HepG2 (cell line): ENCODE measurements around the gene MAPK6. TPM values are rescaled to one million over a fixed set of nuclear protein-coding genes. Genes with fewer than 3 reads are reported as not detected.

Experiments used
- ATAC-seq: fragments of 200-7000 bp; cut with Tn5 transposase; 3 replicates; pipeline ENCODE4 v1.9.1; 2020; ENCODE audit warnings: mild to moderate bottlenecking, moderate library complexity
- BruUV-seq: library from RNA; stranded (reverse); fragments of 400-500 nt; replicated peaks from 2 replicates; lab custom pipeline; 2021; lab: Mats Ljungman, UMichigan
- CTCF ChIA-PET: fragments of 300-600 bp; formaldehyde crosslinking; extraction: SDS; loops from one replicate; lab custom pipeline; 2021; ENCODE audit warnings: low total read pairs, inconsistent platforms, low intra/inter-chr PET ratio; lab: Yijun Ruan, JAX
- POLR2A ChIA-PET: fragments of 350-600 bp; sonication (Branson Sonifier 250); formaldehyde crosslinking; loops from one replicate; lab custom pipeline; 2020; ENCODE audit warnings: antibody characterized with exemption, inconsistent platforms; lab: Yijun Ruan, JAX
- DNase-seq: peaks from one replicate; pipeline ENCODE4 v3.0.0-alpha.2; 2015; ENCODE audit warnings: low spot score
- FAIRE-seq: peaks from 3 replicates; lab custom pipeline; 2011; peaks lifted over from hg19 to GRCh38; lab: Jason Lieb, UNC
- H2AFZ ChIP-seq: one replicate; pipeline ENCODE4 v1.6.1; 2011; ENCODE audit warnings: low read length, inconsistent platforms
- H3K27ac ChIP-seq: fragments of 300-600 bp; 3 replicates; pipeline ENCODE4 v1.8.0; 2011; ENCODE audit warnings: mixed run types, mild to moderate bottlenecking, mixed read lengths, low read length, inconsistent platforms; ENCODE audit not compliant: insufficient read depth; ENCODE audit errors: extremely low read length
- H3K27me3 ChIP-seq, 2 experiments: fragments of 200-600 bp in 1 of 2; 2 replicates in 1 of 2; 3 replicates in 1 of 2; pipeline versions ENCODE4 v1.6.0 to v1.8.0; 2011; ENCODE audit warnings: low read length in 2 of 2, mild to moderate bottlenecking in 2 of 2, moderate library complexity in 2 of 2, inconsistent platforms in 1 of 2; ENCODE audit not compliant: insufficient read depth in 2 of 2, control insufficient read depth in 1 of 2
- H3K36me3 ChIP-seq, 2 experiments: fragments of 200-600 bp in 1 of 2; replicated peaks in 1 of 2; 2 replicates in 1 of 2; 3 replicates in 1 of 2; pipeline versions ENCODE4 v1.5.1 to v1.8.0; 2011; ENCODE audit warnings: low read length in 2 of 2, inconsistent platforms in 1 of 2; ENCODE audit not compliant: insufficient read depth in 2 of 2, control insufficient read depth in 1 of 2
- H3K4me1 ChIP-seq: 2 replicates; pipeline ENCODE4 v1.5.1; 2012; ENCODE audit warnings: low read length, inconsistent platforms; ENCODE audit not compliant: insufficient read depth
- H3K4me2 ChIP-seq: 2 replicates; pipeline ENCODE4 v1.6.0; 2011; ENCODE audit warnings: low read depth, low read length, inconsistent platforms
- H3K4me3 ChIP-seq, 3 experiments: fragments of 200-600 bp in 1 of 3; sonication (generic), shearing (Covaris generic) in 1 of 3; replicated peaks in 1 of 3; 2 replicates each; pipeline ENCODE4 v1.5.1; 2011 to 2016; ENCODE audit warnings: low read length in 3 of 3, inconsistent platforms in 2 of 3, low read depth in 2 of 3, mild to moderate bottlenecking in 2 of 3, control low read depth in 1 of 3, mixed read lengths in 1 of 3; ENCODE audit not compliant: insufficient read depth in 1 of 3
- H3K79me2 ChIP-seq: one replicate; pipeline ENCODE4 v1.6.1; 2011; ENCODE audit warnings: low read length, inconsistent platforms; ENCODE audit not compliant: insufficient read depth
- H3K9ac ChIP-seq: 2 replicates; pipeline ENCODE4 v1.6.0; 2011; ENCODE audit warnings: mild to moderate bottlenecking, low read depth, low read length, inconsistent platforms; ENCODE audit not compliant: insufficient read depth
- H3K9me3 ChIP-seq: 2 replicates; pipeline ENCODE4 v1.5.1; 2012; ENCODE audit warnings: mild to moderate bottlenecking, low read length
- H4K20me1 ChIP-seq: 2 replicates; pipeline ENCODE4 v1.6.0; 2011; ENCODE audit warnings: inconsistent platforms, mild to moderate bottlenecking, low read length, moderate library complexity; ENCODE audit not compliant: insufficient read depth
- ATF1 ChIP-seq: IDR thresholded peaks from 2 replicates; pipeline ENCODE4 v1.6.1; 2016; ENCODE audit warnings: mild to moderate bottlenecking, control low read depth
- MXI1 ChIP-seq: IDR thresholded peaks from 3 replicates; pipeline ENCODE4 v1.6.1; 2012; ENCODE audit warnings: low read depth, low read length, inconsistent platforms, borderline replicate concordance
- PHF21A ChIP-seq: sonication (generic); formaldehyde crosslinking; IDR thresholded peaks from 2 replicates; pipeline ENCODE4 v1.5.0; 2020; ENCODE audit warnings: mild to moderate bottlenecking, missing genetic modification reagents
- PITX1 ChIP-seq: sonication (generic); formaldehyde crosslinking; IDR thresholded peaks from 2 replicates; pipeline ENCODE4 v1.5.1; 2020; ENCODE audit warnings: mild to moderate bottlenecking, missing genetic modification reagents
- RBFOX2 ChIP-seq: fragments of 200-400 bp; formaldehyde crosslinking; IDR thresholded peaks from 2 replicates; pipeline ENCODE4 v1.6.1; 2017; ENCODE audit warnings: low read depth, mild to moderate bottlenecking, low read length
- SP4 ChIP-seq: sonication (generic); formaldehyde crosslinking; IDR thresholded peaks from 2 replicates; pipeline ENCODE4 v1.8.1; 2023; ENCODE audit warnings: mild to moderate bottlenecking, missing genetic modification reagents
- TEAD3 ChIP-seq: optimal IDR thresholded peaks from 2 replicates; pipeline ENCODE3; 2016; ENCODE audit warnings: borderline replicate concordance
- ZBTB21 ChIP-seq: sonication (generic); formaldehyde crosslinking; IDR thresholded peaks from 2 replicates; pipeline ENCODE4 v1.4.0; 2020; ENCODE audit warnings: missing genetic modification reagents
- ZNF256 ChIP-seq: sonication (generic); formaldehyde crosslinking; conservative IDR thresholded peaks from 2 replicates; pipeline ENCODE4 v1.4.0; 2020; ENCODE audit warnings: missing genetic modification reagents
- ZNF362 ChIP-seq: sonication (generic); formaldehyde crosslinking; IDR thresholded peaks from 2 replicates; pipeline ENCODE4 v1.4.0; 2020; ENCODE audit warnings: missing genetic modification reagents, mild to moderate bottlenecking, borderline replicate concordance
- ZNF543 ChIP-seq: sonication (generic); formaldehyde crosslinking; IDR thresholded peaks from 2 replicates; pipeline ENCODE4 v1.4.0; 2020; ENCODE audit warnings: mild to moderate bottlenecking, missing genetic modification reagents
- ZNF652 ChIP-seq: IDR thresholded peaks from 2 replicates; pipeline ENCODE4 v1.6.1; 2016; ENCODE audit warnings: low read depth, borderline replicate concordance
- ZNF724P ChIP-seq: sonication (generic); formaldehyde crosslinking; IDR thresholded peaks from 2 replicates; pipeline ENCODE4 v1.8.0; 2022; ENCODE audit warnings: missing genetic modification reagents, borderline replicate concordance
- ZNF780A ChIP-seq: sonication (generic); formaldehyde crosslinking; IDR thresholded peaks from 2 replicates; pipeline ENCODE4 v1.8.0; 2022; ENCODE audit warnings: mild to moderate bottlenecking, missing genetic modification reagents, moderate library complexity
- ZNF83 ChIP-seq: sonication (generic); formaldehyde crosslinking; IDR thresholded peaks from 2 replicates; pipeline ENCODE4 v1.4.0; 2020; ENCODE audit warnings: missing genetic modification reagents, mild to moderate bottlenecking, borderline replicate concordance
- WGBS: methylation state at CpG from one replicate; pipeline ENCODE4 v1.1.6; 2017; ENCODE audit warnings: low lambda C conversion rate; 5-methylcytosine and 5-hydroxymethylcytosine counted together
- in situ Hi-C: cut with HindIII; loops from 2 replicates; pipeline ENCODE4 v1.10.0; 2017; ENCODE audit warnings: low pct_unique_long_range_greater_than_20kb; ENCODE audit not compliant: extremely low pct_ligation_motif_present
- intact Hi-C: fragments of 100-400 bp; cut with micrococcal nuclease; formaldehyde crosslinking; loops from one replicate; pipeline ENCODE4 v1.10.0; 2022; ENCODE audit not compliant: unreplicated experiment
- polyA plus RNA-seq, 8 experiments: library from polyadenylated mRNA; depleted of rRNA in 3 of 8; stranded (reverse) in 7 of 8; unstranded in 1 of 8; fragments of >200 nt; fragmentation: Illumina TruSeq in 4 of 8; extraction: Trizol in 4 of 8; gene quantifications; 2 replicates each; pipeline versions ENCODE4 v1.2.1 to v1.2.3, GENCODE V29; 2011 to 2016; ENCODE audit warnings: low read depth in 4 of 8, missing spikeins in 1 of 8, mixed read lengths in 1 of 8; ENCODE audit not compliant: insufficient read depth in 1 of 8
- total RNA-seq, 5 experiments: library from RNA; depleted of rRNA; stranded (reverse); fragments of >200 nt; fragmentation: Illumina TruSeq; extraction: Trizol; gene quantifications; 2 replicates each; pipeline ENCODE4 v1.2.3, GENCODE V29; 2016; ENCODE audit warnings: low read depth in 1 of 5
- TF ChIP-seq, protein P1 (sequence below): sonication (generic); formaldehyde crosslinking; IDR thresholded peaks from 2 replicates; pipeline ENCODE4 v1.4.0; 2020; ENCODE audit warnings: missing genetic modification reagents
- TF ChIP-seq, protein P2 (sequence below): sonication (generic); formaldehyde crosslinking; IDR thresholded peaks from 2 replicates; pipeline ENCODE4 v1.5.1; 2020; ENCODE audit warnings: missing genetic modification reagents, mild to moderate bottlenecking, borderline replicate concordance
- TF ChIP-seq, protein P3 (sequence below): sonication (generic); formaldehyde crosslinking; IDR thresholded peaks from 2 replicates; pipeline ENCODE4 v1.9.0; 2022; ENCODE audit warnings: low read depth, missing genetic modification reagents

Gene MAPK6
- total and polyA plus RNA-seq, 2 of the 13 experiments (the other 11 are each of a cell fraction or from before 2014, with no cell fraction given) = 89.5 to 99.7 TPM

GRCh38 chr15:52028431-52029093, 9.5 kb downstream of the MAPK6 start:
- ATAC-seq (no peak), FAIRE-seq (no peak), DNase-seq (no peak)
- TF ChIP-seq ZNF256 (CRISPR knock-in tag) (no peak), ZBTB21 (CRISPR knock-in tag) (no peak), RBFOX2 (no peak), SP4 (CRISPR knock-in tag) (no peak), PHF21A (CRISPR knock-in tag) (no peak), ZNF652 (CRISPR knock-in tag) (no peak), ZNF543 (CRISPR knock-in tag) (no peak), MXI1 (no peak), ZNF362 (CRISPR knock-in tag) (no peak), TEAD3 (CRISPR knock-in tag) (no peak), ZNF724P (CRISPR knock-in tag) (no peak), ZNF83 (no peak), PITX1 (no peak), ZNF780A (no peak), ATF1 (no peak)
- TF ChIP-seq, protein P1, sequence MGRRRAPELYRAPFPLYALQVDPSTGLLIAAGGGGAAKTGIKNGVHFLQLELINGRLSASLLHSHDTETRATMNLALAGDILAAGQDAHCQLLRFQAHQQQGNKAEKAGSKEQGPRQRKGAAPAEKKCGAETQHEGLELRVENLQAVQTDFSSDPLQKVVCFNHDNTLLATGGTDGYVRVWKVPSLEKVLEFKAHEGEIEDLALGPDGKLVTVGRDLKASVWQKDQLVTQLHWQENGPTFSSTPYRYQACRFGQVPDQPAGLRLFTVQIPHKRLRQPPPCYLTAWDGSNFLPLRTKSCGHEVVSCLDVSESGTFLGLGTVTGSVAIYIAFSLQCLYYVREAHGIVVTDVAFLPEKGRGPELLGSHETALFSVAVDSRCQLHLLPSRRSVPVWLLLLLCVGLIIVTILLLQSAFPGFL (CRISPR knock-in tag) = no peak
- TF ChIP-seq, protein P2, sequence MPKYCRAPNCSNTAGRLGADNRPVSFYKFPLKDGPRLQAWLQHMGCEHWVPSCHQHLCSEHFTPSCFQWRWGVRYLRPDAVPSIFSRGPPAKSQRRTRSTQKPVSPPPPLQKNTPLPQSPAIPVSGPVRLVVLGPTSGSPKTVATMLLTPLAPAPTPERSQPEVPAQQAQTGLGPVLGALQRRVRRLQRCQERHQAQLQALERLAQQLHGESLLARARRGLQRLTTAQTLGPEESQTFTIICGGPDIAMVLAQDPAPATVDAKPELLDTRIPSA (CRISPR knock-in tag) = no peak
- TF ChIP-seq, protein P3, sequence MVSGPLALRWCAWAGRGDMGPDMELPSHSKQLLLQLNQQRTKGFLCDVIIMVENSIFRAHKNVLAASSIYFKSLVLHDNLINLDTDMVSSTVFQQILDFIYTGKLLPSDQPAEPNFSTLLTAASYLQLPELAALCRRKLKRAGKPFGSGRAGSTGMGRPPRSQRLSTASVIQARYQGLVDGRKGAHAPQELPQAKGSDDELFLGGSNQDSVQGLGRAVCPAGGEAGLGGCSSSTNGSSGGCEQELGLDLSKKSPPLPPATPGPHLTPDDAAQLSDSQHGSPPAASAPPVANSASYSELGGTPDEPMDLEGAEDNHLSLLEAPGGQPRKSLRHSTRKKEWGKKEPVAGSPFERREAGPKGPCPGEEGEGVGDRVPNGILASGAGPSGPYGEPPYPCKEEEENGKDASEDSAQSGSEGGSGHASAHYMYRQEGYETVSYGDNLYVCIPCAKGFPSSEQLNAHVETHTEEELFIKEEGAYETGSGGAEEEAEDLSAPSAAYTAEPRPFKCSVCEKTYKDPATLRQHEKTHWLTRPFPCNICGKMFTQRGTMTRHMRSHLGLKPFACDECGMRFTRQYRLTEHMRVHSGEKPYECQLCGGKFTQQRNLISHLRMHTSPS = no peak
- Histone ChIP-seq H3K36me3 (peaks cover 3 to 29% of the 10 kb centered on the region in 2 experiments; a peak in 4 of 5 replicates), H3K4me1 (peaks cover 55% of the 10 kb centered on the region), H3K27ac (no peak overlapping the region), H3K27me3 (no peaks in the 10 kb centered on the region), H4K20me1 (peaks cover 93% of the 10 kb centered on the region), H3K9me3 (no peaks in the 10 kb centered on the region), H3K4me2 (no peak overlapping the region), H3K79me2 (peaks cover 93% of the 10 kb centered on the region), H3K4me3 (no peak overlapping the region), H3K9ac (no peak overlapping the region), H2AFZ (no peak overlapping the region)
- 90% methylated on average over 5 of the region's 5 CpGs for WGBS
- BruUV-seq = no TSS peak
- POLR2A ChIA-PET = interaction anchor here (0.6 kb wide), 1 partner anchor 57 kb away, joined by 4 read pairs; the partner anchor contains the start of gene LEO1
- intact Hi-C loops = no loop called here
- CTCF ChIA-PET = no interaction called here
- in situ Hi-C loops = no loop called here
